ENCODE measurements around the gene OR1L1.

Gene OR1L1

GRCh38 chr9:122661416-122661815 lies at the start of gene OR1L1:
TSS of gene OR1L1 (plus strand) at chr9:122661716. CDS start at chr9:122661716, 0 bp downstream.
- Histone ChIP-seq H3K4me3 (ENCODE audit: low read length) (no peak within 1 kb of the TSS), H3K27me3 (ENCODE audit: control insufficient read depth, insufficient read depth, low read length) (no peaks in the 10 kb centered on the region), H3K9ac (ENCODE audit: low read length) (no peak within 1 kb of the TSS), H3K36me3 (ENCODE audit: control insufficient read depth, low read depth, low read length) (no peaks in the 10 kb centered on the region), H3K27ac (ENCODE audit: low read length) (no peak within 1 kb of the TSS), H3K9me3 (ENCODE audit: control insufficient read depth, low read depth, low read length) (peaks cover 68% of the 10 kb centered on the region), H3K4me1 (ENCODE audit: control insufficient read depth, low read depth, low read length) (no peaks in the 10 kb centered on the region)

- Histone ChIP-seq H3K36me3 (ENCODE audit: control insufficient read depth, low read depth, low read length) (no peaks in the 10 kb centered on the region), H3K9ac (ENCODE audit: low read length) (no peak within 1 kb of the TSS), H3K9me3 (ENCODE audit: control insufficient read depth, low read depth, low read length) (peaks cover 67% of the 10 kb centered on the region), H3K4me3 (ENCODE audit: low read length) (no peak within 1 kb of the TSS), H3K27me3 (ENCODE audit: control insufficient read depth, insufficient read depth, low read length) (no peaks in the 10 kb centered on the region), H3K27ac (ENCODE audit: low read length) (no peak within 1 kb of the TSS), H3K4me1 (ENCODE audit: control insufficient read depth, low read depth, low read length) (no peaks in the 10 kb centered on the region)
Observed at GRCh38 chr9:122614362-122614761, 47.2 kb upstream of the OR1L1 start, which contains the start of gene OR1Q1. TSS of gene OR1Q1 (plus strand) at chr9:122614738. CDS start at chr9:122614738, 0 bp downstream.

GRCh38 chr9:122619996-122620395 lies 41.5 kb upstream of the OR1L1 start:
- no peaks in the 10 kb centered on the region for H3K27me3 ChIP-seq (ENCODE audit: control insufficient read depth, insufficient read depth, low read length)
- no peak overlapping the region for H3K27ac ChIP-seq (ENCODE audit: low read length)
- no peaks in the 10 kb centered on the region for H3K36me3 ChIP-seq (ENCODE audit: control insufficient read depth, low read depth, low read length)
- H3K4me3 ChIP-seq (ENCODE audit: low read length) = no peak overlapping the region
- H3K4me1 ChIP-seq (ENCODE audit: control insufficient read depth, low read depth, low read length) = no peaks in the 10 kb centered on the region
- H3K9ac ChIP-seq (ENCODE audit: low read length) = no peak overlapping the region
- H3K9me3 ChIP-seq (ENCODE audit: control insufficient read depth, low read depth, low read length) = peaks cover 45% of the 10 kb centered on the region

GRCh38 chr9:122642226-122642625 lies 19.3 kb upstream of the OR1L1 start:
- Histone ChIP-seq H3K27ac (ENCODE audit: low read length) (no peak overlapping the region), H3K4me3 (ENCODE audit: low read length) (no peak overlapping the region), H3K36me3 (ENCODE audit: control insufficient read depth, low read depth, low read length) (no peaks in the 10 kb centered on the region), H3K9me3 (ENCODE audit: control insufficient read depth, low read depth, low read length) (peaks cover 72% of the 10 kb centered on the region), H3K27me3 (ENCODE audit: control insufficient read depth, insufficient read depth, low read length) (no peaks in the 10 kb centered on the region), H3K9ac (ENCODE audit: low read length) (no peak overlapping the region), H3K4me1 (ENCODE audit: control insufficient read depth, low read depth, low read length) (no peaks in the 10 kb centered on the region)

GRCh38 chr9:122656378-122656777 lies 5.1 kb upstream of the OR1L1 start:
- Histone ChIP-seq H3K4me3 (ENCODE audit: low read length) (no peak overlapping the region), H3K36me3 (ENCODE audit: control insufficient read depth, low read depth, low read length) (no peaks in the 10 kb centered on the region), H3K4me1 (ENCODE audit: control insufficient read depth, low read depth, low read length) (no peaks in the 10 kb centered on the region), H3K27me3 (ENCODE audit: control insufficient read depth, insufficient read depth, low read length) (no peaks in the 10 kb centered on the region), H3K27ac (ENCODE audit: low read length) (no peak overlapping the region), H3K9me3 (ENCODE audit: control insufficient read depth, low read depth, low read length) (peaks cover 68% of the 10 kb centered on the region), H3K9ac (ENCODE audit: low read length) (no peak overlapping the region)

GRCh38 chr9:122657527-122657926 lies 4.0 kb upstream of the OR1L1 start, which contains the start of gene OR1B1:
TSS of gene OR1B1 (minus strand) at chr9:122657627.
- Histone ChIP-seq H3K9me3 (ENCODE audit: control insufficient read depth, low read depth, low read length) (peaks cover 67% of the 10 kb centered on the region), H3K36me3 (ENCODE audit: control insufficient read depth, low read depth, low read length) (no peaks in the 10 kb centered on the region), H3K4me3 (ENCODE audit: low read length) (no peak within 1 kb of the TSS), H3K9ac (ENCODE audit: low read length) (no peak within 1 kb of the TSS), H3K27me3 (ENCODE audit: control insufficient read depth, insufficient read depth, low read length) (no peaks in the 10 kb centered on the region), H3K27ac (ENCODE audit: low read length) (no peak within 1 kb of the TSS), H3K4me1 (ENCODE audit: control insufficient read depth, low read depth, low read length) (no peaks in the 10 kb centered on the region)

GRCh38 chr9:122672481-122672880 lies 11.0 kb downstream of the OR1L1 start:
- no peaks in the 10 kb centered on the region for H3K4me1 ChIP-seq (ENCODE audit: control insufficient read depth, low read depth, low read length)
- no peaks in the 10 kb centered on the region for H3K36me3 ChIP-seq (ENCODE audit: control insufficient read depth, low read depth, low read length)
- H3K4me3 ChIP-seq (ENCODE audit: low read length) = no peak overlapping the region
- H3K27ac ChIP-seq (ENCODE audit: low read length) = no peak overlapping the region
- peaks cover 60% of the 10 kb centered on the region for H3K9me3 ChIP-seq (ENCODE audit: control insufficient read depth, low read depth, low read length)
- no peaks in the 10 kb centered on the region for H3K27me3 ChIP-seq (ENCODE audit: control insufficient read depth, insufficient read depth, low read length)
- H3K9ac ChIP-seq (ENCODE audit: low read length) = no peak overlapping the region

- H3K4me1 ChIP-seq (ENCODE audit: control insufficient read depth, low read depth, low read length) = no peaks in the 10 kb centered on the region
- H3K4me3 ChIP-seq (ENCODE audit: low read length) = no peak overlapping the region
- H3K27ac ChIP-seq (ENCODE audit: low read length) = no peak overlapping the region
- no peaks in the 10 kb centered on the region for H3K27me3 ChIP-seq (ENCODE audit: control insufficient read depth, insufficient read depth, low read length)
- H3K36me3 ChIP-seq (ENCODE audit: control insufficient read depth, low read depth, low read length) = no peaks in the 10 kb centered on the region
- H3K9me3 ChIP-seq (ENCODE audit: control insufficient read depth, low read depth, low read length) = peaks cover 68% of the 10 kb centered on the region
- H3K9ac ChIP-seq (ENCODE audit: low read length) = no peak overlapping the region
Observed at GRCh38 chr9:122684851-122685250, 23.3 kb downstream of the OR1L1 start.

GRCh38 chr9:122695696-122696095 lies 34.2 kb downstream of the OR1L1 start:
- Histone ChIP-seq H3K4me3 (ENCODE audit: low read length) (no peak overlapping the region), H3K27me3 (ENCODE audit: control insufficient read depth, insufficient read depth, low read length) (no peaks in the 10 kb centered on the region), H3K9ac (ENCODE audit: low read length) (no peak overlapping the region), H3K4me1 (ENCODE audit: control insufficient read depth, low read depth, low read length) (no peaks in the 10 kb centered on the region), H3K36me3 (ENCODE audit: control insufficient read depth, low read depth, low read length) (no peaks in the 10 kb centered on the region), H3K9me3 (ENCODE audit: control insufficient read depth, low read depth, low read length) (peaks cover 43% of the 10 kb centered on the region), H3K27ac (ENCODE audit: low read length) (no peak overlapping the region)
